ENCODE data around the gene EI24. TPM values are rescaled to one million over a fixed set of nuclear protein-coding genes. Genes with fewer than 3 reads are reported as not detected.
"Not testable (repeated sequence)": the region's sequence is repeated elsewhere in the genome, so short reads cannot be mapped to it uniquely, and the experiment has no call there.

The EI24 gene
- polyA plus RNA-seq, 1 donor (not counting 4 experiments of a cell fraction or from before 2014, with no cell fraction given), result 263 TPM

GRCh38 chr11:125572916-125573315, 3.6 kb downstream of the EI24 start:
- no peak for DNase-seq (ENCODE audit: low read depth, low spot score)
- Histone ChIP-seq H2AFZ (ENCODE audit: control insufficient read depth, low read length) (no peak overlapping the region), H4K20me1 (ENCODE audit: control insufficient read depth, extremely low read depth, insufficient read depth, low read length) (no peaks in the 10 kb centered on the region), H3K27me3 (ENCODE audit: control insufficient read depth, extremely low read depth, insufficient read depth, low read length) (no peaks in the 10 kb centered on the region), H3K79me2 (ENCODE audit: control insufficient read depth, insufficient read depth, low read length) (peaks cover 33% of the 10 kb centered on the region), H3K9me1 (ENCODE audit: control insufficient read depth, extremely low read depth, insufficient read depth, low read length) (no peaks in the 10 kb centered on the region), H3K9me3 (ENCODE audit: control insufficient read depth, low read depth, low read length) (no peaks in the 10 kb centered on the region), H3K27ac (ENCODE audit: control insufficient read depth, insufficient read depth, low read length) (no peak overlapping the region), H3K4me2 (ENCODE audit: control insufficient read depth, extremely low read depth, insufficient read depth, low read depth, low read length) (no peak overlapping the region), H3K4me1 (ENCODE audit: control insufficient read depth, extremely low read depth, insufficient read depth, low read length) (peaks cover 9% of the 10 kb centered on the region), H3K9ac (ENCODE audit: control insufficient read depth, extremely low read depth, insufficient read depth, low read length) (no peak overlapping the region), H3K36me3 (ENCODE audit: control insufficient read depth in 2 of 2, extremely low read depth in 1 of 2, insufficient read depth in 2 of 2, low read length in 2 of 2) (peaks cover 17 to 31% of the 10 kb centered on the region in 2 experiments), H3K4me3 (ENCODE audit: control insufficient read depth in 2 of 3, extremely low read depth in 1 of 3, insufficient read depth in 2 of 3, low read depth in 1 of 3, low read length in 3 of 3) (no peak overlapping the region)
- FAIRE-seq, result no peak
- TF ChIP-seq EZH2 (IDR thresholded peaks at IDR 0.05; ENCODE audit: low read length) (no peak), CTCF (optimal IDR thresholded peaks at IDR 0.05 in 1 of 3, IDR thresholded peaks at IDR 0.05 in 1 of 3, conservative IDR thresholded peaks at IDR 0.05 in 1 of 3; ENCODE audit: extremely low read depth in 1 of 3, insufficient read depth in 2 of 3, low read length in 3 of 3) (no peak)
- dilution Hi-C loops (cut with MboI; ENCODE audit: extremely low pct_ligation_motif_present, low sequenced_read_pairs), result no loop called here

GRCh38 chr11:125577181-125577580, 7.9 kb downstream of the EI24 start:
- dilution Hi-C loops (cut with MboI; ENCODE audit: extremely low pct_ligation_motif_present, low sequenced_read_pairs); H3K79me2 ChIP-seq (ENCODE audit: control insufficient read depth, insufficient read depth, low read length); H2AFZ ChIP-seq (ENCODE audit: control insufficient read depth, low read length); H3K4me3 ChIP-seq (ENCODE audit: control insufficient read depth in 2 of 3, extremely low read depth in 1 of 3, insufficient read depth in 2 of 3, low read depth in 1 of 3, low read length in 3 of 3); H3K4me2 ChIP-seq (ENCODE audit: control insufficient read depth, extremely low read depth, insufficient read depth, low read depth, low read length); H3K9ac ChIP-seq (ENCODE audit: control insufficient read depth, extremely low read depth, insufficient read depth, low read length); H4K20me1 ChIP-seq (ENCODE audit: control insufficient read depth, extremely low read depth, insufficient read depth, low read length); H3K9me3 ChIP-seq (ENCODE audit: control insufficient read depth, low read depth, low read length); DNase-seq (ENCODE audit: low read depth, low spot score); H3K27me3 ChIP-seq (ENCODE audit: control insufficient read depth, extremely low read depth, insufficient read depth, low read length); H3K27ac ChIP-seq (ENCODE audit: control insufficient read depth, insufficient read depth, low read length); H3K4me1 ChIP-seq (ENCODE audit: control insufficient read depth, extremely low read depth, insufficient read depth, low read length); H3K9me1 ChIP-seq (ENCODE audit: control insufficient read depth, extremely low read depth, insufficient read depth, low read length); FAIRE-seq: not testable (repeated sequence)
- peaks cover 32 to 39% of the 10 kb centered on the region in 2 experiments for H3K36me3 ChIP-seq (ENCODE audit: control insufficient read depth in 2 of 2, extremely low read depth in 1 of 2, insufficient read depth in 2 of 2, low read length in 2 of 2)

GRCh38 chr11:125578783-125579182, 9.5 kb downstream of the EI24 start:
- no peak overlapping the region for H3K9ac ChIP-seq (ENCODE audit: control insufficient read depth, extremely low read depth, insufficient read depth, low read length)
- H3K27me3 ChIP-seq (ENCODE audit: control insufficient read depth, extremely low read depth, insufficient read depth, low read length), result no peaks in the 10 kb centered on the region
- H3K36me3 ChIP-seq (ENCODE audit: control insufficient read depth in 2 of 2, extremely low read depth in 1 of 2, insufficient read depth in 2 of 2, low read length in 2 of 2), result peaks cover 31 to 37% of the 10 kb centered on the region in 2 experiments
- no peak for DNase-seq (ENCODE audit: low read depth, low spot score)
- H3K27ac ChIP-seq (ENCODE audit: control insufficient read depth, insufficient read depth, low read length), result no peak overlapping the region
- no peak overlapping the region for H3K4me3 ChIP-seq (ENCODE audit: control insufficient read depth in 2 of 3, extremely low read depth in 1 of 3, insufficient read depth in 2 of 3, low read depth in 1 of 3, low read length in 3 of 3)
- no peaks in the 10 kb centered on the region for H4K20me1 ChIP-seq (ENCODE audit: control insufficient read depth, extremely low read depth, insufficient read depth, low read length)
- no peaks in the 10 kb centered on the region for H3K9me3 ChIP-seq (ENCODE audit: control insufficient read depth, low read depth, low read length)
- H3K4me1 ChIP-seq (ENCODE audit: control insufficient read depth, extremely low read depth, insufficient read depth, low read length), result no peaks in the 10 kb centered on the region
- dilution Hi-C loops (cut with MboI; ENCODE audit: extremely low pct_ligation_motif_present, low sequenced_read_pairs), result no loop called here
- peaks cover 2% of the 10 kb centered on the region for H3K79me2 ChIP-seq (ENCODE audit: control insufficient read depth, insufficient read depth, low read length)
- H3K4me2 ChIP-seq (ENCODE audit: control insufficient read depth, extremely low read depth, insufficient read depth, low read depth, low read length), result no peak overlapping the region
- no peaks in the 10 kb centered on the region for H3K9me1 ChIP-seq (ENCODE audit: control insufficient read depth, extremely low read depth, insufficient read depth, low read length)
- TF ChIP-seq CTCF (optimal IDR thresholded peaks at IDR 0.05 in 1 of 3, IDR thresholded peaks at IDR 0.05 in 1 of 3, conservative IDR thresholded peaks at IDR 0.05 in 1 of 3; ENCODE audit: extremely low read depth in 1 of 3, insufficient read depth in 2 of 3, low read length in 3 of 3), result no peak
- TF ChIP-seq EZH2 (IDR thresholded peaks at IDR 0.05; ENCODE audit: low read length), result no peak
- no peak overlapping the region for H2AFZ ChIP-seq (ENCODE audit: control insufficient read depth, low read length)
- FAIRE-seq, result no peak

All from keratinocyte (primary cell).